Measurements from ENCODE around the gene SLC2A6. TPM values are rescaled to one million over a fixed set of nuclear protein-coding genes. Genes with fewer than 3 reads are reported as not detected.

SLC2A6 gene
- total and polyA plus RNA-seq, 7 donors = 1.2 to 2.7 (median 1.8) TPM

DNA sequence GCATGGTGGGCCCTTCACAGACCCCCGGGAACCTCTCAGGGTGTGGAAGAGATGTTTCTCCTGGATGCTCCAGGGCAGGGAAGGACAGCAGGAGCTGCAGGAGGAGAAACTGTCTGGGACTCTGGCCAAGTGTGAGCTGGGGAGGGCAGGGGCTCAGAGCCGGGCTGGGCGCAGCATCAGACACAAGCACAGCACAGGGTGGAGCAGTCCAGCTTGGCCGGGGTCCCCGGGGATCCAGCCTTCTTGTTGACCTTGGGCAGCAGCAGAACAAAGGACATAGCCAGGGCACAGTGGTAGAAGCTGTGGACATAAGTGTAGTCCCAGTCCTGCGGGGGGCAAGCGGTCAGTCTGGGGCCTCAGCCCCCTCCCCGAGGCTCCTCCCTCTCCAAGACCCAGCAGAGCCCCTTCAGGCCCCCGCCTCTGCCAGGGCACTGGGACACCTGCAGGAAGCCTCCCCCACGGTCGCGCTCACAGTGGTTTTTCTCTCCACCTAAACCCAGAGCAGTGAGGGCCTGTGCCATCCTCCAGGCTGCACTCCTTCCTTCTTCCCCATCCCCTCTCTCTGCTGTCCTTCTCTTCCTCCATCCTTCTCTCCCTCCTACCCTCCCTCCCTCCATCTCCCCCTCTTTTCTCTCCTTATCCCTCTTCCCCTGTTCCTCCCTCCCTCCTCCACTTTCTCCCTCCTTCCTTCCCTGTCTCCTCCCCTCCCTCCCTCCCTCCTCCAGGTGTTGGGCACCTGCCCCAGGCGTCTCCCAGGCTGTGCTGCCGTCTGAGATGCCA is 35.8 kb upstream of the SLC2A6 start:
- H3K4me1 ChIP-seq = no peaks in the 10 kb centered on the region
- peaks cover 0 to 30% (median 4%) of the 10 kb centered on the region in 3 donors for H3K27me3 ChIP-seq (ENCODE audit: insufficient read depth in 3 of 3, low read length in 2 of 3)
- DNase-seq (peak; percentile 59 to 71), ATAC-seq (peak in 1 of 4 donors; percentile 15)
- WGBS, 3 donors = 29 to 51% (median 38%) methylated on average over 12 to 14 of the region's 14 CpGs
- TF ChIP-seq, protein P1, sequence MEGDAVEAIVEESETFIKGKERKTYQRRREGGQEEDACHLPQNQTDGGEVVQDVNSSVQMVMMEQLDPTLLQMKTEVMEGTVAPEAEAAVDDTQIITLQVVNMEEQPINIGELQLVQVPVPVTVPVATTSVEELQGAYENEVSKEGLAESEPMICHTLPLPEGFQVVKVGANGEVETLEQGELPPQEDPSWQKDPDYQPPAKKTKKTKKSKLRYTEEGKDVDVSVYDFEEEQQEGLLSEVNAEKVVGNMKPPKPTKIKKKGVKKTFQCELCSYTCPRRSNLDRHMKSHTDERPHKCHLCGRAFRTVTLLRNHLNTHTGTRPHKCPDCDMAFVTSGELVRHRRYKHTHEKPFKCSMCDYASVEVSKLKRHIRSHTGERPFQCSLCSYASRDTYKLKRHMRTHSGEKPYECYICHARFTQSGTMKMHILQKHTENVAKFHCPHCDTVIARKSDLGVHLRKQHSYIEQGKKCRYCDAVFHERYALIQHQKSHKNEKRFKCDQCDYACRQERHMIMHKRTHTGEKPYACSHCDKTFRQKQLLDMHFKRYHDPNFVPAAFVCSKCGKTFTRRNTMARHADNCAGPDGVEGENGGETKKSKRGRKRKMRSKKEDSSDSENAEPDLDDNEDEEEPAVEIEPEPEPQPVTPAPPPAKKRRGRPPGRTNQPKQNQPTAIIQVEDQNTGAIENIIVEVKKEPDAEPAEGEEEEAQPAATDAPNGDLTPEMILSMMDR (IDR thresholded peaks at IDR 0.05) = no peak
- no peaks in the 10 kb centered on the region for H3K9me3 ChIP-seq
- no peaks in the 10 kb centered on the region for H3K36me3 ChIP-seq (ENCODE audit: insufficient read depth in 1 of 2, low read depth in 1 of 2)
- H3K4me3 ChIP-seq = no peak overlapping the region
- intact Hi-C loops (cut with DNase I) = no loop called here
- H3K27ac ChIP-seq = no peak overlapping the region

DNA sequence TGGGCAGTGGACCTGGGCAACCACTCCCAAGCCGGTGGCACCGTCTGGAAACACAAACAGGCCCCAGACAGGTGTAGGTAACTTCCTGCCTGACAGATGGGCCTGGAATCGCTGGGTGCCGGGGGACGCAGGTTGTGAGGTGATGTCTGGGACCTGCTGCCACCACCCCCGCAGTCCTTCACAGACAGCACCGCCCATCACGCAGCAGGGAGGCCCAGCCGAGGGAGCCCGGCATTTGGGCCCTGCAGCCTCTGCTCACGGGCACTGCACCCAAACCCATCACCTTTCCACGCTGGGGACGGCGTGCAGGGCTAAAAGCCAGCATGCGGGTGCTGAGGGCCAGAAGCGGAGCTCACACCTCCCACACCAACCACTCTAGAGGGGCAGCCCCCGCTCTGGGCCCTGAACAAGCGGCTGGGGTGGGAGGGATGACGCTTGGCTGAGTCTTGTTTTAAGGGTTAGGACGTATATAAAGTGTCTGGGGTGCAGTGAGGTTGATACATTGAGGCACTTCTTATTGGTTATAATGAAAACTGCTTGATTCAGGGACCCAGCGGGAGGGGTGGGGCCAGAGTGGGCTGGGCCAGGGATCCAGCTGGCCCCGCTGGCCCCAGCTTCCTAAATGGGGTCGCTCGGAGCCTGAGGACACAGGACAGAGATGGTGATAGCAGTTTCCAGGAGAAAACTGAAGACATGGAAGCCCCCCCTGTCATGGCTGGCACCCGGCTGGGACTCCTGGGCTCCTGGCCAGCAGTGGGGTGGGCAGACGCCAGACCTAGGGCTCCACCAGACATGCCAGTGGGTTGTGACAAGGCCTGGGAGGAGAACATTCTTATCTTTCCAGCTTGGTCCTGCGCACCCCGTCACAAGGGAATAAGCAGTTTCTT is 34.6 kb upstream of the SLC2A6 start:
- ATAC-seq (no peak), DNase-seq (peak in 1 of 2 donors; percentile 35)
- Histone ChIP-seq H3K4me1 (no peaks in the 10 kb centered on the region), H3K9me3 (no peaks in the 10 kb centered on the region), H3K27ac (no peak overlapping the region), H3K36me3 (ENCODE audit: insufficient read depth in 1 of 2, low read depth in 1 of 2) (no peaks in the 10 kb centered on the region), H3K4me3 (no peak overlapping the region), H3K27me3 (ENCODE audit: insufficient read depth in 3 of 3, low read length in 2 of 3) (peaks cover 0 to 39% (median 4%) of the 10 kb centered on the region in 3 donors)
- WGBS, 3 donors = 69 to 84% (median 70%) methylated on average over 27 to 28 of the region's 28 CpGs
- intact Hi-C loops (cut with DNase I) = no loop called here
- TF ChIP-seq, protein P1 (IDR thresholded peaks at IDR 0.05) = no peak

DNA sequence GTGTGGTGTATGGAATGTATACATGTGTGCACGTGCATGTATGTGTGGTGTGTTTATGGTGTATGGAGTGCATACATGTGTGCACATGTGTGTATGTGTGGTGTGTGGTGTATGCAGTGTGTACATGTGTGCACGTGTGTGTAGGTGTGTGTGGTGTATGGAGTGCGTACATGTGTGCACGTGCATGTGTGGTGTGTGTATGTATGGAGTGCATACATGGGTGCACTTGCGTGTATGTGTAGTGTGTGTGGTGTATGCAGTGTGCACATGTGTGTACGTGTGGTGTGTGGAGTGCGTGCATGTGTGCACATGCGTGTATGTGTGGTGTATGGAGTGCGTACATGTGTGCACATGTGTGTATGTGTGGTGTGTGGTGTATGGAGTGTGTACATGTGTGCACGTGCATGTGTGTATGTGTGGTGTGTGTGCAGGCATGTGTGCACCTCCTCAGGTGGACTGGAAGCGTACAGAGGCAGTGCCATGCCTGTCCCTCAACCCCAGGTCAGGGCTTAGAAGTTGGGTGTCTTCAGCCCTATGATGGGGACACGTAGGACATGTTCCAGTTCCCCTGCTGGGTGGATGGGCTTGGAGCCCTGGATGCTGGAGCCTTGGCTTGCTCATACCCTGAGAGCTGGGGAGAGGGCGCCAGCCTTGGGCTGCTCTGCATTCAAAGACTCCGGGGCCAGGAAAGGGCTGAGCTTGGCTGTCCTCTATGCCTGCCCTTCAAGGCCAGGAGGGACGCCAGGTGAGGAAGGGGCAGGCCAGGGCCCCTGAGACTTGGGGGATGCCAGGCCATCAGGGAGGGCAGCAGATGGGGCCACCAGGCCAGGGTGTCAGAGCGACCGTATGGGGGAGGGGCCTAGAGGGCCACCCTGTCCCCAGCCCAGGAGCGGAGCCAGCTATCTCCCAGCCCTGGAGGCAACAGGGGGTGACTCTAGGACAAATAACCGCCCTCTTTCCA is 33.6 kb upstream of the SLC2A6 start:
- Histone ChIP-seq H3K36me3 (ENCODE audit: insufficient read depth in 1 of 2, low read depth in 1 of 2) (no peaks in the 10 kb centered on the region), H3K27me3 (ENCODE audit: insufficient read depth in 3 of 3, low read length in 2 of 3) (peaks cover 0 to 47% (median 6%) of the 10 kb centered on the region in 3 donors), H3K4me3 (no peak overlapping the region), H3K4me1 (no peaks in the 10 kb centered on the region), H3K9me3 (no peaks in the 10 kb centered on the region), H3K27ac (no peak overlapping the region)
- intact Hi-C loops (cut with DNase I) = no loop called here
- DNase-seq = peak; percentile 1 to 38
- WGBS, 3 donors = 75 to 87% (median 79%) methylated on average over 18 to 19 of the region's 19 CpGs
- no peak for ATAC-seq
- TF ChIP-seq, protein P1 (IDR thresholded peaks at IDR 0.05) = no peak

DNA sequence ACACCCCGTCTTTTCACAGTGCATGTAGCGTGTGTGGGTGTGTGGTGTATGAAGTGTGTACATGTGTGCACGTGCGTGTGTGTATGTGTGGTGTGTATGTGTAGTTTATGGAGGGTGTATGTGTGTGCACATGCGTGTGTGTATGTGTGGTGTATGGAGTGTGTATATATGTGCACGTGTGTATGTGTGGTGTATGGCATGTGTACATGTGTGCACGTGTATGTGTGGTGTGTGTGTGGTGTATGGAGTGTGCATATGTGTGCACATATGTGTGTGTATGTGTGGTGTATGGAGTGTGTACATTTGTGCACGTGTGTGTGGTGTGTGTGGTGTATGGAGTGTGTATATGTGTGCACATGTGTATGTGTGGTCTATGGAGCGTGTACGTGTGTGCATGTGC is 32.7 kb upstream of the SLC2A6 start:
- H3K4me3 ChIP-seq = no peak overlapping the region
- H3K9me3 ChIP-seq = no peaks in the 10 kb centered on the region
- H3K4me1 ChIP-seq = no peaks in the 10 kb centered on the region
- peaks cover 0 to 47% (median 8%) of the 10 kb centered on the region in 3 donors for H3K27me3 ChIP-seq (ENCODE audit: insufficient read depth in 3 of 3, low read length in 2 of 3)
- no peak for ATAC-seq
- WGBS, 3 donors = 81 to 88% (median 82%) methylated on average over 10 of the region's 10 CpGs
- H3K36me3 ChIP-seq (ENCODE audit: insufficient read depth in 1 of 2, low read depth in 1 of 2) = no peaks in the 10 kb centered on the region
- intact Hi-C loops (cut with DNase I) = no loop called here
- TF ChIP-seq, protein P1 (IDR thresholded peaks at IDR 0.05) = no peak
- no peak for DNase-seq
- H3K27ac ChIP-seq = no peak overlapping the region

All from psoas muscle (tissue), 8 donors.